Body of pancreas (tissue), 4 donors: Measurements from ENCODE around the gene ELF2. TPM values are rescaled to one million over a fixed set of nuclear protein-coding genes. Genes with fewer than 3 reads are reported as not detected.

Experiments
- ATAC-seq: fragments of 150-250 bp; one replicate; pipeline ENCODE4 v1.9.1; 2016
- DNase-seq, 4 donors: peaks; one replicate each; pipeline ENCODE4 v3.0.0-alpha.2; 2019
- H3K27ac ChIP-seq, 4 donors: fragments of 200-600 bp; sonication (generic); 1 replicate in 3 of 4; 2 replicates in 1 of 4; pipeline versions ENCODE4 v1.5.1 to v1.6.1; 2016 to 2019; ENCODE audit warnings: mild to moderate bottlenecking in 1 of 4, mixed read lengths in 1 of 4, moderate library complexity in 1 of 4
- H3K27me3 ChIP-seq, 2 donors: fragments of 200-600 bp; sonication (generic); one replicate each; pipeline ENCODE4 v1.6.0; 2016; ENCODE audit warnings: mild to moderate bottlenecking in 1 of 2
- H3K36me3 ChIP-seq, 2 donors: fragments of 200-600 bp; sonication (generic); replicated peaks in 1 of 2; 2 replicates each; pipeline ENCODE4 v1.5.1; 2016; ENCODE audit warnings: low read depth in 2 of 2; ENCODE audit not compliant: insufficient read depth in 1 of 2
- H3K4me1 ChIP-seq: fragments of 200-600 bp; sonication (generic); one replicate; pipeline ENCODE4 v1.6.0; 2016
- H3K4me3 ChIP-seq, 2 donors: fragments of 200-600 bp; sonication (generic); 1 replicate in 1 of 2; 2 replicates in 1 of 2; pipeline ENCODE4 v1.5.1; 2016 to 2019
- H3K9me3 ChIP-seq, 3 donors: fragments of 200-600 bp; sonication (generic); 1 replicate in 2 of 3; 2 replicates in 1 of 3; pipeline ENCODE4 v1.5.1; 2016
- POLR2A ChIP-seq, 3 donors: fragments of 450-650 bp; IDR thresholded peaks; one replicate each; pipeline ENCODE4 v1.6.1; 2016; ENCODE audit warnings: antibody characterized with exemption in 3 of 3, mild to moderate bottlenecking in 2 of 3
- WGBS, 2 donors: methylation state at CpG; one replicate each; pipeline ENCODE4 v1.1.5; 2017; 5-methylcytosine and 5-hydroxymethylcytosine counted together
- intact Hi-C: fragments of 100-400 bp; cut with DNase I; formaldehyde crosslinking; loops from one replicate; pipeline ENCODE4 v1.15.1; 2023
- total RNA-seq, 2 donors: library from RNA; depleted of rRNA; stranded (reverse); fragments of >200 nt; gene quantifications; one replicate each; pipeline ENCODE4 v1.1.0, GENCODE V29; 2016
- TF ChIP-seq, protein P1 (sequence below), 7 experiments: fragments of 450-650 bp in 4 of 7; fragments of 200-600 bp in 3 of 7; sonication (generic) in 3 of 7; IDR thresholded peaks; one replicate each; pipeline ENCODE4 v1.5.1; 2016 to 2019; ENCODE audit warnings: antibody characterized with exemption in 7 of 7

Gene ELF2
- total RNA-seq, 2 donors from 2014 or later: 25.4 to 42.5 TPM

- peaks cover 20% of the 10 kb centered on the region for H3K4me1 ChIP-seq
- H3K9me3 ChIP-seq: no peaks in the 10 kb centered on the region
- ATAC-seq (no peak), DNase-seq (no peak)
- TF ChIP-seq, protein P1, sequence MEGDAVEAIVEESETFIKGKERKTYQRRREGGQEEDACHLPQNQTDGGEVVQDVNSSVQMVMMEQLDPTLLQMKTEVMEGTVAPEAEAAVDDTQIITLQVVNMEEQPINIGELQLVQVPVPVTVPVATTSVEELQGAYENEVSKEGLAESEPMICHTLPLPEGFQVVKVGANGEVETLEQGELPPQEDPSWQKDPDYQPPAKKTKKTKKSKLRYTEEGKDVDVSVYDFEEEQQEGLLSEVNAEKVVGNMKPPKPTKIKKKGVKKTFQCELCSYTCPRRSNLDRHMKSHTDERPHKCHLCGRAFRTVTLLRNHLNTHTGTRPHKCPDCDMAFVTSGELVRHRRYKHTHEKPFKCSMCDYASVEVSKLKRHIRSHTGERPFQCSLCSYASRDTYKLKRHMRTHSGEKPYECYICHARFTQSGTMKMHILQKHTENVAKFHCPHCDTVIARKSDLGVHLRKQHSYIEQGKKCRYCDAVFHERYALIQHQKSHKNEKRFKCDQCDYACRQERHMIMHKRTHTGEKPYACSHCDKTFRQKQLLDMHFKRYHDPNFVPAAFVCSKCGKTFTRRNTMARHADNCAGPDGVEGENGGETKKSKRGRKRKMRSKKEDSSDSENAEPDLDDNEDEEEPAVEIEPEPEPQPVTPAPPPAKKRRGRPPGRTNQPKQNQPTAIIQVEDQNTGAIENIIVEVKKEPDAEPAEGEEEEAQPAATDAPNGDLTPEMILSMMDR (IDR thresholded peaks at IDR 0.05): no peak
- TF ChIP-seq POLR2A (IDR thresholded peaks at IDR 0.05): no peak
- WGBS, 2 donors: 85 to 92% methylated on average over 8 of the region's 8 CpGs
- H3K4me3 ChIP-seq: no peak overlapping the region
- H3K27me3 ChIP-seq: no peaks in the 10 kb centered on the region
- H3K27ac ChIP-seq: no peak overlapping the region
- H3K36me3 ChIP-seq: no peaks in the 10 kb centered on the region
- intact Hi-C loops: no loop called here
Measured at GRCh38 chr4:139146926-139147629, 29.9 kb downstream of the ELF2 start.

DNA sequence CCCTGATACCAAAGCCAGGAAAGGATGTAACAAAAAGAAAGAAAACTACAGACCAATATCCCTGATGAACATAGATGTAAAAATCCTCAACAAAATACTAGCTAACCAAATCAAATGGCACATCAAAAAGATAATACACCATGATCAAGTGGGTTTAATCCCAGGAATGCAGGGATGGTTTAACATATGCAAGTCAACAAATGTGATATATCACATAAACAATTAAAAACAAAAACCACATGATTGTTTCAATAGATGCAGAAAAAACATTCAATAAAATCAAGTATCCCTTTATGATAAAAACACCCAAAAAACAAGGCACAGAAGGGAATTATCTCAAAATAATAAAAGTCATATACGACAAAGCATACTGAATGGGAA lies 31.5 kb downstream of the ELF2 start:
- intact Hi-C loops: no loop called here
- Histone ChIP-seq H3K4me1 (peaks cover 21% of the 10 kb centered on the region), H3K27me3 (no peaks in the 10 kb centered on the region), H3K36me3 (no peaks in the 10 kb centered on the region), H3K27ac (no peak overlapping the region), H3K4me3 (no peak overlapping the region), H3K9me3 (no peaks in the 10 kb centered on the region)
- 94 to 97% methylated on average over 1 of the region's 1 CpG for WGBS, 2 donors
- ATAC-seq (no peak), DNase-seq (no peak)
- TF ChIP-seq, protein P1 (IDR thresholded peaks at IDR 0.05): no peak
- no peak for TF ChIP-seq POLR2A (IDR thresholded peaks at IDR 0.05)

DNA sequence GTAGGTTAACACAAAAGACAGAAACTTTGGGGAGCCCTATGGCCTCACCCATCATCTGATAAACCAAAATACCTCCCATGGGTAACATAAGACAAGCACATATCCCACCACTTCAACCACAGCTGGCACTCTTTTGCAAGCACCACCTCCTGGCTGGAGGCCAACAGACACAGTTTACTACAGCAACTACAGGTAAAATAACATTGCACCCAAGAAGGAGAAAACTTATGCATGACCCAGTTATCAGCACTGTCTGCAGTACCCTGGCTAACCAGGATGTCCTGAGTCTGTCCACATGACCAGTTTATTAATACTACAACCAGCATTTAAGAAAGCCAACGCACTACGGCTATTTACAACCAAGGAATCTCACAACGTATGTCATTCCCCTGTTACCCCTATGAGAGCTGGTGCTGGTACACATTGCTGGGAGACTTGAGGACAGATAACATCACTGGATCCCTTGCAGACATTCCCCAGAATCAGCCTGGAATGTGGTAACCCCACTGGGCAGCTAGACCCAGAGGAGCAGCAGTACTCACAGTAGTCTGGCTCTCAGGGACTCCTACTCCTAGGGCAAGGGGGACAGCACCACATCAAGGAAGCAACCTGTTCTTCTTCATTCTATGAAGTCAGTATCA lies 32.0 kb downstream of the ELF2 start:
- WGBS, 2 donors: 67 to 90% methylated on average over 3 of the region's 3 CpGs
- intact Hi-C loops: no loop called here
- DNase-seq (peak; percentile 23 to 63 (median 36)), ATAC-seq (no peak)
- Histone ChIP-seq H3K36me3 (no peaks in the 10 kb centered on the region), H3K4me1 (peaks cover 21% of the 10 kb centered on the region), H3K4me3 (no peak overlapping the region), H3K27me3 (no peaks in the 10 kb centered on the region), H3K27ac (no peak overlapping the region), H3K9me3 (no peaks in the 10 kb centered on the region)
- no peak for TF ChIP-seq POLR2A (IDR thresholded peaks at IDR 0.05)
- TF ChIP-seq, protein P1 (IDR thresholded peaks at IDR 0.05): no peak

DNA sequence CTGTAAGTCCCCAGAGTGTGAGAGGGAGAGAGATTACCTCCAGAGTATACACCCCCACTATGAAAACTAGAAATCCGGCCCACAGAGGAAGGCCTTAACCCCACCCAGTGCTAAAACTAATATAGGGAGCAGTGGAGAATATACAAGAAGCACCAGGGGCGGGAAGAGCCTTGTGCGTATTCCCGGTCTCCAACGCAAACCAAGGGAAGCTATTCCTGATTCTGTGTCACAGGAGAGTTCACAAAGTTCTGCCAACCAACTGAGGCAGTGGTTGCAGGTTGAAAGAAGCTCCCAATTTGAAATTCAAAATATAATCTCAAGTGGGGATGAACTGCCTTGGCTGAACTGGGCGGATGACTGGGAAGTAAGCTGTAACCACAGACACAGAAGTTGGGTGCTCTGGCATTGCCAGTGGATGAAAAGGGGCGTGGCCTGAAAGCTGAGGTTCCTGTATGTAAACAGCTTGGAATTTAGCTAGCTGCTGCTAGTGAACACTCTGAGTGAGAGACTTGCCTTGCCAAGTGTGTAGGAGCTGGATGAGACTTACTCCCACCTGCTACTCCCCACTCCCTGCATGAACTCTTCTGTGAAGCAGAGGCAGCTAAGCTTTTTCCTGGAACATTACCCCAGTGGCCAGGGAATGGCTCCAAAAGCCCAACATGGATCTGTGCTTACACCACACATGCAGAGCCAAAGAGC lies 32.7 kb downstream of the ELF2 start:
- WGBS, 2 donors: 82 to 92% methylated on average over 7 of the region's 7 CpGs
- H3K27ac ChIP-seq: no peak overlapping the region
- ATAC-seq: no peak
- H3K36me3 ChIP-seq: no peaks in the 10 kb centered on the region
- no peaks in the 10 kb centered on the region for H3K9me3 ChIP-seq
- no peak overlapping the region for H3K4me3 ChIP-seq
- DNase-seq: peak in 3 of 4 donors; percentile 20 to 61 (median 33)
- no peaks in the 10 kb centered on the region for H3K27me3 ChIP-seq
- TF ChIP-seq, protein P1 (IDR thresholded peaks at IDR 0.05): no peak
- no peak for TF ChIP-seq POLR2A (IDR thresholded peaks at IDR 0.05)
- peaks cover 21% of the 10 kb centered on the region for H3K4me1 ChIP-seq
- intact Hi-C loops: no loop called here
